Measurements from ENCODE around the gene NLRP8. TPM values are rescaled to one million over a fixed set of nuclear protein-coding genes. Genes with fewer than 3 reads are reported as not detected.

The NLRP8 gene
- total and polyA plus RNA-seq, 7 donors, result not detected

- 69 to 72% (median 71%) methylated on average over 9 of the region's 9 CpGs for WGBS, 3 donors
- TF ChIP-seq CTCF (IDR thresholded peaks at IDR 0.05), result no peak
- H3K4me1 ChIP-seq, result no peaks in the 10 kb centered on the region
- H3K4me3 ChIP-seq, result no peak overlapping the region
- H3K9me3 ChIP-seq, result no peaks in the 10 kb centered on the region
- intact Hi-C loops (cut with DNase I), result no loop called here
- ATAC-seq (no peak), DNase-seq (no peak)
- H3K27me3 ChIP-seq (ENCODE audit: insufficient read depth in 3 of 3, low read length in 2 of 3), result no peaks in the 10 kb centered on the region
- H3K27ac ChIP-seq, result no peak overlapping the region
- H3K36me3 ChIP-seq (ENCODE audit: insufficient read depth in 1 of 2, low read depth in 1 of 2), result no peaks in the 10 kb centered on the region
These were observed 32.8 kb downstream of the NLRP8 start for GRCh38 chr19:55980415-55980814.

GRCh38 chr19:55985254-55985653, 37.6 kb downstream of the NLRP8 start:
- WGBS, 3 donors, result 74 to 80% (median 80%) methylated on average over 1 of the region's 1 CpG
- no peak for DNase-seq
- Histone ChIP-seq H3K4me1 (no peaks in the 10 kb centered on the region), H3K9me3 (no peaks in the 10 kb centered on the region), H3K36me3 (ENCODE audit: insufficient read depth in 1 of 2, low read depth in 1 of 2) (no peaks in the 10 kb centered on the region), H3K4me3 (no peak overlapping the region), H3K27ac (no peak overlapping the region), H3K27me3 (ENCODE audit: insufficient read depth in 3 of 3, low read length in 2 of 3) (no peaks in the 10 kb centered on the region)
- no peak for TF ChIP-seq CTCF (IDR thresholded peaks at IDR 0.05)
- intact Hi-C loops (cut with DNase I), result no loop called here
- no peak for ATAC-seq

GRCh38 chr19:55986487-55986886, 38.9 kb downstream of the NLRP8 start, which contains the start of gene NLRP5:
Gene NLRP5 (plus strand): TSS chr19:55986775.
- ATAC-seq (no peak), DNase-seq (no peak)
- H3K9me3 ChIP-seq, result no peaks in the 10 kb centered on the region
- H3K27me3 ChIP-seq (ENCODE audit: insufficient read depth in 3 of 3, low read length in 2 of 3), result no peaks in the 10 kb centered on the region
- H3K27ac ChIP-seq, result no peak within 1 kb of the TSS
- intact Hi-C loops (cut with DNase I), result no loop called here
- no peaks in the 10 kb centered on the region for H3K36me3 ChIP-seq (ENCODE audit: insufficient read depth in 1 of 2, low read depth in 1 of 2)
- no peaks in the 10 kb centered on the region for H3K4me1 ChIP-seq
- WGBS, 3 donors, result 40 to 49% (median 45%) methylated on average over 10 of the region's 10 CpGs
- no peak for TF ChIP-seq CTCF (IDR thresholded peaks at IDR 0.05)
- H3K4me3 ChIP-seq, result no peak within 1 kb of the TSS

- no peak for TF ChIP-seq CTCF (IDR thresholded peaks at IDR 0.05)
- no peak overlapping the region for H3K4me3 ChIP-seq
- H3K27ac ChIP-seq, result no peak overlapping the region
- intact Hi-C loops (cut with DNase I), result no loop called here
- DNase-seq (no peak), ATAC-seq (no peak)
- no peaks in the 10 kb centered on the region for H3K9me3 ChIP-seq
- no peaks in the 10 kb centered on the region for H3K27me3 ChIP-seq (ENCODE audit: insufficient read depth in 3 of 3, low read length in 2 of 3)
- H3K36me3 ChIP-seq (ENCODE audit: insufficient read depth in 1 of 2, low read depth in 1 of 2), result no peaks in the 10 kb centered on the region
- no peaks in the 10 kb centered on the region for H3K4me1 ChIP-seq
- WGBS, 3 donors, result 78 to 84% (median 79%) methylated on average over 5 of the region's 5 CpGs
These were observed 43.2 kb downstream of the NLRP8 start for GRCh38 chr19:55990831-55991230.

GRCh38 chr19:55993492-55993891, 45.9 kb downstream of the NLRP8 start:
- intact Hi-C loops (cut with DNase I), result no loop called here
- ATAC-seq (no peak), DNase-seq (no peak)
- H3K4me1 ChIP-seq, result no peaks in the 10 kb centered on the region
- no peaks in the 10 kb centered on the region for H3K36me3 ChIP-seq (ENCODE audit: insufficient read depth in 1 of 2, low read depth in 1 of 2)
- H3K9me3 ChIP-seq, result no peaks in the 10 kb centered on the region
- 24 to 46% (median 26%) methylated on average over 1 of the region's 1 CpG for whole genome bisulfite sequencing, 3 donors
- no peak overlapping the region for H3K4me3 ChIP-seq
- TF ChIP-seq CTCF (IDR thresholded peaks at IDR 0.05), result no peak
- H3K27me3 ChIP-seq (ENCODE audit: insufficient read depth in 3 of 3, low read length in 2 of 3), result no peaks in the 10 kb centered on the region
- H3K27ac ChIP-seq, result no peak overlapping the region
